IMR-90 (cell line): ENCODE measurements around the gene HLA-DMB. TPM values are rescaled to one million over a fixed set of nuclear protein-coding genes. Genes with fewer than 3 reads are reported as not detected.

ENCODE experiments used
- ATAC-seq: fragments of 200-7000 bp; cut with Tn5 transposase; 2 replicates; pipeline ENCODE4 v1.9.1; 2020; ENCODE audit warnings: low read depth, mild to moderate bottlenecking, moderate library complexity
- BruUV-seq: library from RNA; stranded (reverse); fragments of 400-500 nt; replicated peaks from 2 replicates; lab custom pipeline; 2021; lab: Mats Ljungman, UMichigan
- CTCF ChIA-PET: fragments of 300-600 bp; formaldehyde crosslinking; extraction: SDS; loops from one replicate; lab custom pipeline; 2021; ENCODE audit warnings: antibody characterized with exemption; lab: Yijun Ruan, JAX
- POLR2A ChIA-PET: fragments of 300-600 bp; sonication (Branson Sonifier 250); formaldehyde crosslinking; loops from one replicate; lab custom pipeline; 2022; ENCODE audit warnings: antibody characterized with exemption; ENCODE audit not compliant: unreplicated experiment; lab: Charles Lee
- DNase-seq: peaks from one replicate; pipeline ENCODE4 v3.0.0; 2013
- H2AFZ ChIP-seq: replicated peaks from 2 replicates; pipeline ENCODE3; 2013; ENCODE audit warnings: low read length, mild to moderate bottlenecking; ENCODE audit not compliant: poor library complexity
- H2AK5ac ChIP-seq: 2 replicates; pipeline ENCODE4 v1.6.1; 2013; ENCODE audit warnings: low read depth, low read length, inconsistent platforms
- H2AK9ac ChIP-seq: replicated peaks from 2 replicates; pipeline ENCODE3; 2013; ENCODE audit warnings: mild to moderate bottlenecking, low read depth, low read length, moderate library complexity; ENCODE audit not compliant: poor library complexity
- H2BK120ac ChIP-seq: 2 replicates; pipeline ENCODE4 v1.6.1; 2013; ENCODE audit warnings: low read depth, low read length, inconsistent platforms
- H2BK15ac ChIP-seq: 3 replicates; pipeline ENCODE4 v1.6.1; 2013; ENCODE audit warnings: low read depth, low read length, inconsistent platforms
- H2BK20ac ChIP-seq: 2 replicates; pipeline ENCODE4 v1.6.1; 2013; ENCODE audit warnings: low read depth, mild to moderate bottlenecking, inconsistent platforms, low read length, moderate library complexity
- H2BK5ac ChIP-seq: 2 replicates; pipeline ENCODE4 v1.6.1; 2013; ENCODE audit warnings: mild to moderate bottlenecking, low read depth, low read length, inconsistent platforms; ENCODE audit not compliant: poor library complexity, severe bottlenecking
- H3K14ac ChIP-seq: replicated peaks from 2 replicates; pipeline ENCODE4 v1.6.1; 2013; ENCODE audit warnings: low read depth, low read length, inconsistent platforms
- H3K18ac ChIP-seq: 2 replicates; pipeline ENCODE4 v1.6.1; 2013; ENCODE audit warnings: low read depth, low read length, control low read depth
- H3K23ac ChIP-seq: 2 replicates; pipeline ENCODE4 v1.6.1; 2013; ENCODE audit warnings: low read depth, low read length, inconsistent platforms
- H3K27ac ChIP-seq: 2 replicates; pipeline ENCODE4 v1.5.1; 2013; ENCODE audit warnings: mild to moderate bottlenecking, control low read depth, low read length; ENCODE audit not compliant: insufficient read depth
- H3K27me3 ChIP-seq: 2 replicates; pipeline ENCODE4 v1.6.1; 2013; ENCODE audit warnings: low read length; ENCODE audit not compliant: control insufficient read depth, insufficient read depth
- H3K36me3 ChIP-seq: 2 replicates; pipeline ENCODE4 v1.6.1; 2013; ENCODE audit warnings: low read length, mixed read lengths; ENCODE audit not compliant: control insufficient read depth, insufficient read depth
- H3K4ac ChIP-seq: 2 replicates; pipeline ENCODE4 v1.6.1; 2013; ENCODE audit warnings: low read depth, low read length, inconsistent platforms
- H3K4me1 ChIP-seq: 2 replicates; pipeline ENCODE4 v1.6.1; 2013; ENCODE audit warnings: low read length, mixed read lengths; ENCODE audit not compliant: control insufficient read depth, insufficient read depth
- H3K4me2 ChIP-seq: 2 replicates; pipeline ENCODE4 v1.6.1; 2013; ENCODE audit warnings: low read depth, mild to moderate bottlenecking, control low read depth, low read length, moderate library complexity
- H3K4me3 ChIP-seq: 2 replicates; pipeline ENCODE4 v1.5.1; 2013; ENCODE audit warnings: low read depth, mild to moderate bottlenecking, control low read depth, low read length, moderate library complexity; ENCODE audit not compliant: insufficient read depth
- H3K56ac ChIP-seq: 2 replicates; pipeline ENCODE4 v1.6.1; 2013; ENCODE audit warnings: low read length, inconsistent platforms; ENCODE audit not compliant: insufficient read depth; ENCODE audit errors: extremely low read depth
- H3K79me1 ChIP-seq, 2 experiments: 2 replicates each; pipeline ENCODE4 v1.6.1; 2013; ENCODE audit warnings: low read length in 2 of 2, inconsistent platforms in 1 of 2, low read depth in 1 of 2
- H3K9ac ChIP-seq: 2 replicates; pipeline ENCODE4 v1.6.1; 2013; ENCODE audit warnings: low read depth, low read length, control low read depth
- H3K9me1 ChIP-seq: 2 replicates; pipeline ENCODE4 v1.6.1; 2013; ENCODE audit warnings: low read length, inconsistent platforms; ENCODE audit not compliant: insufficient read depth
- H3K9me3 ChIP-seq: 2 replicates; pipeline ENCODE4 v1.6.1; 2013; ENCODE audit warnings: low read length; ENCODE audit not compliant: control insufficient read depth, insufficient read depth
- H4K20me1 ChIP-seq: 2 replicates; pipeline ENCODE4 v1.6.1; 2013; ENCODE audit warnings: low read length, inconsistent platforms; ENCODE audit not compliant: insufficient read depth
- H4K5ac ChIP-seq: 2 replicates; pipeline ENCODE4 v1.6.1; 2013; ENCODE audit warnings: mild to moderate bottlenecking, low read depth, low read length, control low read depth
- H4K8ac ChIP-seq, 2 experiments: 2 replicates each; pipeline ENCODE4 v1.6.1; 2013; ENCODE audit warnings: low read depth in 2 of 2, low read length in 2 of 2, control low read depth in 1 of 2, inconsistent platforms in 1 of 2
- H4K91ac ChIP-seq: 2 replicates; pipeline ENCODE4 v1.6.1; 2013; ENCODE audit warnings: low read depth, low read length, inconsistent platforms; ENCODE audit not compliant: insufficient read depth
- BHLHE40 ChIP-seq: fragments of 150-350 bp; IDR thresholded peaks from 2 replicates; pipeline ENCODE4 v1.6.1; 2016; ENCODE audit warnings: mild to moderate bottlenecking, low read depth, low read length
- CEBPB ChIP-seq: IDR thresholded peaks from 2 replicates; pipeline ENCODE4 v1.6.1; 2012; ENCODE audit warnings: low read depth, low read length, improper control_type of control experiment
- FOS ChIP-seq: fragments of 150-350 bp; IDR thresholded peaks from 2 replicates; pipeline ENCODE4 v1.6.1; 2016; ENCODE audit warnings: low read depth, low read length
- MAZ ChIP-seq: IDR thresholded peaks from 2 replicates; pipeline ENCODE4 v1.6.1; 2012; ENCODE audit warnings: low read depth, mild to moderate bottlenecking, low read length, improper control_type of control experiment, moderate library complexity, borderline replicate concordance
- MXI1 ChIP-seq: IDR thresholded peaks from 2 replicates; pipeline ENCODE4 v1.6.1; 2012; ENCODE audit warnings: low read depth, mild to moderate bottlenecking, low read length, moderate library complexity, borderline replicate concordance
- WGBS, 2 experiments: methylation state at CpG; one replicate each; pipeline versions ENCODE4 v1.1.5 to v1.1.7; 2013; ENCODE audit warnings: missing lambda C conversion rate in 2 of 2; ENCODE audit not compliant: insufficient read length in 1 of 2; ENCODE audit errors: extremely low coverage in 2 of 2; 5-methylcytosine and 5-hydroxymethylcytosine counted together
- dilution Hi-C: fragments of 300-500 bp; cut with HindIII; formaldehyde crosslinking; loops from one replicate; pipeline ENCODE4 v1.14.3; 2018; ENCODE audit warnings: low sequenced_read_pairs; ENCODE audit not compliant: unreplicated experiment
- in situ Hi-C: fragments of 300-500 bp; cut with MboI; formaldehyde crosslinking; loops from 3 replicates; pipeline ENCODE4 v1.14.3; 2019; ENCODE audit warnings: low sequenced_read_pairs, inconsistent platforms, mixed read lengths
- intact Hi-C: fragments of 100-400 bp; cut with micrococcal nuclease; formaldehyde crosslinking; loops from 2 replicates; pipeline ENCODE4 v1.10.0; 2022
- polyA plus RNA-seq, 3 experiments: library from polyadenylated mRNA; depleted of rRNA; stranded (reverse); fragments of >200 nt; gene quantifications; 2 replicates each; pipeline ENCODE4 v1.2.3, GENCODE V29; 2012; ENCODE audit warnings: low replicate concordance in 1 of 3
- total RNA-seq: library from RNA; depleted of rRNA; stranded (reverse); fragments of >200 nt; gene quantifications from 2 replicates; pipeline ENCODE4 v1.2.3, GENCODE V29; 2012

HLA-DMB gene
- total and polyA plus RNA-seq, 2 of the 4 experiments (the other 2 are of a cell fraction), result 0.18 to 0.19 TPM

DNA sequence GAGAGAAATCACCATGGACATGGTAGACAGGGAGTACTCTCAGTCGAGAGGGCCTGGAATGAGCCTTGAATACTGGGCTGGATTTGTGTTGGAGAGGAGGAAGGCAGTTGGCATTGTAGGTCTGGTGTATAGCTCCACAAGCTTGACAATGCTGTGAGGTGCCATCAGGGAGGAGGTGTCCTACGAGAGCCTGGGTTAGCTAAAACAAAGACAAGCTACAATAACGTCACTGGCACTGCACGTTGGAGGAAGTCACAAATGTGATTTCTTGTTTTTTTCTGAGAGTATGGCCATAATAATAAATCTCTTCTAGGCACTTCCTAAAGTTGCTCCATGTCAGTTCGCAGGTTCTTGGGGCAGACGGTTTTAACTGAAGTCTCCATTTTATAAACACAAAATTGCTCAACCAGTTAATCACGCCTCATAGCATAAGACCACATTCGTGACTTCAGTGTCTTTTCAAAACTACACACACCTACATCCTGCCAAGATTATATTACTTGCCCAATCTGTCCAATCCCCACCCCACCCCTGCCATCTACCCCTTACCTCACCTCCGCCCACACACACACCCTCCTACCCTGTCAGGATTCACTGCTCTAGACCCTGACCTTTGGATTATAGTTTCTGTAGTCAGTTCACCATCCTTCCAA lies 4.4 kb upstream of the HLA-DMB start:
- Histone ChIP-seq H3K9me3 (no peaks in the 10 kb centered on the region), H4K91ac (peak overlapping the region; percentile 88), H3K79me1 (no peaks in the 10 kb centered on the region), H3K4me1 (peaks cover 9% of the 10 kb centered on the region), H2AK9ac (no peak overlapping the region), H3K27ac (peak overlapping the region; percentile 73), H3K9me1 (peaks cover 6% of the 10 kb centered on the region), H2BK5ac (peak overlapping the region; percentile 74), H2BK15ac (peak overlapping the region; percentile 61; the same call in 2 of the 3 replicates), H4K8ac (peak overlapping the region; percentile 11 to 53), H3K4me2 (peak overlapping the region; percentile 54), H4K5ac (peak overlapping the region; percentile 18), H3K14ac (peak overlapping the region; percentile 76), H3K27me3 (no peaks in the 10 kb centered on the region), H4K20me1 (no peaks in the 10 kb centered on the region), H3K36me3 (no peaks in the 10 kb centered on the region), H2AK5ac (peak overlapping the region; percentile 12), H3K18ac (peak overlapping the region; percentile 17), H2AFZ (peak overlapping the region; percentile 75), H2BK120ac (peak overlapping the region; percentile 79), H3K4me3 (no peak overlapping the region), H3K56ac (peak overlapping the region; percentile 17; the same call in 1 of the 2 replicates), H3K4ac (peak overlapping the region; percentile 89), H2BK20ac (peak overlapping the region; percentile 88), H3K23ac (peak overlapping the region; percentile 54; the same call in 1 of the 2 replicates), H3K9ac (no peak overlapping the region)
- in situ Hi-C loops (no loop called here), intact Hi-C loops (no loop called here), dilution Hi-C loops (no loop called here)
- peak; percentile 67; the same call in 1 of the 2 replicates for TF ChIP-seq BHLHE40
- peak; percentile 46; the same call in 1 of the 2 replicates for TF ChIP-seq FOS
- peak; percentile 24; the same call in 1 of the 2 replicates for TF ChIP-seq MAZ
- TF ChIP-seq MXI1, result no peak
- peak; percentile 94 for TF ChIP-seq CEBPB
- ChIA-PET CTCF (interaction anchor here (3.3 kb wide), 1 partner anchor 12 kb away, joined by 18 read pairs; no protein-coding TSS in a partner anchor), POLR2A (interaction anchor here (1.2 kb wide), 1 partner anchor 27 kb away, joined by 5 read pairs; no protein-coding TSS in a partner anchor)
- DNase-seq (peak; percentile 86), ATAC-seq (peak; percentile 61)
- no TSS peak for BruUV-seq
- WGBS, 2 experiments, result 0% methylated on average over 2 of the region's 9 CpGs; no CpG with 5 or more reads in 1 of the 2 experiments
